ENCODE data around the gene CD320. TPM values are rescaled to one million over a fixed set of nuclear protein-coding genes. Genes with fewer than 3 reads are reported as not detected.

CD320 gene
- total RNA-seq, 4 donors from 2014 or later, result 9.0 to 23.6 (median 16.8) TPM

DNA sequence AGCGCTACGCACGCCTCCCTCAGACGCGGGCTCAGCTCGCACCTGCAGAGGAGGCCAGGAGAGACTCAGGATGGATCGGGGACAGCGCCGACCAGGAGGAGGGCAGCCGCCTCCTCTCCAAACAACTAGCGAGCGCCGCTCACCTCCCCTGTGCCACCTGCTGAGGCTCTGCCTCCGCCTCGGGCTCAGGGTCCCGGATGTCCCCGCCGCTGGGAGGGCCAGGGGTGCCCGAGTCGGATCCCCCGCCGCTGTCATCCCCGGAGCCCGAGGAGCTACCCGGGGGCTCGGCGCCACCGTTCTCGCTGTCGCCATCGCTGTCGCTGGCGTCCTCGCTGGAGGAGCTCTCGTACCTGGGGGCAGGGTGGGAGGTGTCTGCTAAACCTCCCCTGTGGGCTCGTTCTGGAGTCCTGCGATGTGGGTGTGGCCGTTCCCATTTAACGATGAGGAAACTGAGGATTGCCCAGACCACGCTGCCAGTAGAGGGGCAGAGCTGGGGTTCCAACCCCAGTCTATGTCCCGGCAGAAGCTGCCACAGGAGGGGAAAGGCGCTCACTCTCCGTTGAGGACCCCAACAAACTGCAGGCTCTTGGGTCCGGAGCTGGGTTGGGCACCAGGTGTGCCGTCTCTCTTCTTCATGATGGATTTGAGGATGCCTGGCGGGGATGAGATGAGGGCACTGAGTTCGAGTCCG lies 25.8 kb upstream of the CD320 start:
- no peak for DNase-seq (ENCODE audit: low spot score in 2 of 2)
- intact Hi-C loops (cut with DNase I; ENCODE audit: low total_unique reads), result no loop called here
- TF ChIP-seq POLR2A (IDR thresholded peaks at IDR 0.05) (no peak), CTCF (IDR thresholded peaks at IDR 0.05) (no peak)
- 17 to 43% methylated on average over 27 to 42 of the region's 48 CpGs for WGBS, 2 donors
- H3K4me3 ChIP-seq (ENCODE audit: low read depth, poor library complexity, severe bottlenecking), result no peak overlapping the region

- H3K4me3 ChIP-seq (ENCODE audit: low read depth, poor library complexity, severe bottlenecking), result no peak overlapping the region
- TF ChIP-seq POLR2A (IDR thresholded peaks at IDR 0.05) (no peak), CTCF (IDR thresholded peaks at IDR 0.05) (no peak)
- DNase-seq (ENCODE audit: low spot score in 2 of 2), result no peak
- 25 to 32% methylated on average over 44 to 47 of the region's 52 CpGs for WGBS, 2 donors
- intact Hi-C loops (cut with DNase I; ENCODE audit: low total_unique reads), result no loop called here
Observed at GRCh38 chr19:8332976-8333766, 25.0 kb upstream of the CD320 start.

GRCh38 chr19:8331263-8331845 lies 23.2 kb upstream of the CD320 start:
- TF ChIP-seq POLR2A (IDR thresholded peaks at IDR 0.05) (no peak), CTCF (IDR thresholded peaks at IDR 0.05) (no peak)
- no peak overlapping the region for H3K4me3 ChIP-seq (ENCODE audit: low read depth, poor library complexity, severe bottlenecking)
- intact Hi-C loops (cut with DNase I; ENCODE audit: low total_unique reads), result no loop called here
- DNase-seq (ENCODE audit: low spot score in 2 of 2), result no peak
- 75% methylated on average over 8 of the region's 8 CpGs for WGBS, 2 donors

- intact Hi-C loops (cut with DNase I; ENCODE audit: low total_unique reads), result loop anchor here (10.0 kb wide), 1 partner anchor 65 kb away; no protein-coding TSS in a partner anchor
- WGBS, 2 donors, result 45 to 77% methylated on average over 3 of the region's 3 CpGs
- H3K4me3 ChIP-seq (ENCODE audit: low read depth, poor library complexity, severe bottlenecking), result no peak overlapping the region
- no peak for DNase-seq (ENCODE audit: low spot score in 2 of 2)
- no peak for TF ChIP-seq POLR2A (IDR thresholded peaks at IDR 0.05)
- TF ChIP-seq CTCF (IDR thresholded peaks at IDR 0.05), result no peak
Observed at GRCh38 chr19:8329996-8330395, 21.8 kb upstream of the CD320 start.

DNA sequence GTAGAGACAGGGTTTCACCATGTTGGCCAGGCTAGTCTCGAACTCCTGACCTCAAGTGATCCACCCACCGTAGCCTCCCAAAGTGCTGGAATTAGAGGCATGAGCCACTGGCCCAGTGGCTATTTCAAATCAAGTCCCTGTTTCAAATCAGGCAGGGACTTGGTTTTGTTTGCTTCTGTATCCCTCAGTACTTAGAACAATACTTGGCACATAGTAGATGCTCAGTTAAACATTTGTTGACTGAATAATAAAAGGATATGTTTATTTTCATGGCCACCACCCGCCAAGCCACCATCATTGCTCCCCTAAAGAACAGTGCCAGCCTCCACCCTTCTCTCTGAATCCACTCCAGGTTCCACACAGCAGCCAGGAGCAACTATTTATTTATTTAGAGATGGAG lies 17.3 kb upstream of the CD320 start:
- WGBS, 2 donors, result 76 to 83% methylated on average over 3 of the region's 3 CpGs
- no peak overlapping the region for H3K4me3 ChIP-seq (ENCODE audit: low read depth, poor library complexity, severe bottlenecking)
- intact Hi-C loops (cut with DNase I; ENCODE audit: low total_unique reads), result loop anchor here (10.0 kb wide), 1 partner anchor 61 kb away; no protein-coding TSS in a partner anchor
- DNase-seq (ENCODE audit: low spot score in 2 of 2), result no peak
- no peak for TF ChIP-seq CTCF (IDR thresholded peaks at IDR 0.05)
- TF ChIP-seq POLR2A (IDR thresholded peaks at IDR 0.05), result no peak

All from lower leg skin (tissue), 4 donors.